Activated T-helper 1 cell treated with Interleukin-2 at 50 U/mL for 16 hours (primary cell): ENCODE data around the gene KSR1.

ENCODE experiments used
- DNase-seq: peaks from one replicate; pipeline ENCODE4 v3.0.0-alpha.2; 2020; ENCODE audit warnings: low read depth

Gene KSR1

DNA sequence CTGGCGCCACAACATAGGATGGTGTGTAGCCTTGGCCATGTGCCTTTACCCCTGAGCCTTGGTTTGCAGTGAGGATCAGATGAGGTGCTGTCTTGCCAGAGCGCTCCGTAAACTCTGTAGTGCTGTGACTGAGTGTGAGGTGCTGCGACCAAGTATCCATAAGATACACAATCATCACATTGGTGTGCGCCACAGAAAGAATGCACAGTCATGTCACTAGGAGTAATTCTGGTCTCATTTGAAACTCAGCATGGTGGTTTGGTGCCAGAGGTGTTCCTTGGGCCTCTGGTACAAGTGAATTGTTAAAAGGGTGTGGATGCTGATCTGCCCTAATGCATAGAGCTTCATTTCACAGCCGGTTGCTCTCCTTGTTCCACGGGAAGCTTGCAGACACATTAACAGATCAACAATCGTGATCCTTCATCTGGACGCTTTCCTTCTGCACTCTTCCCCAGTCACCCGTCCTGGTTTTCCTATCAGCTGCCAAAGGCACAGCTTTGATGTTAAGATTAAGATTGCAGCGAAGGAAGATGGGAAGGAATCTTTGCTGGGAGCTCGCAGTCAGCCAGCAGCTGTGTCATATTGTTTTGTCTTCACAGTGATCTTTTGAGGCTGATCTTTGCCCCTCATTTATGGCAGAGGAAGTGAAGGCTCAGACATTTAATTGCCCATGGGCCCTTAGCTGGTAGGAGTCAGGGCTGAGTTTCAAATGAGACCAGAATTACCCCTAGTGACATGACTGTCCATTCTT, 79.1 kb downstream of the KSR1 start:
- DNase-seq: no peak

DNA sequence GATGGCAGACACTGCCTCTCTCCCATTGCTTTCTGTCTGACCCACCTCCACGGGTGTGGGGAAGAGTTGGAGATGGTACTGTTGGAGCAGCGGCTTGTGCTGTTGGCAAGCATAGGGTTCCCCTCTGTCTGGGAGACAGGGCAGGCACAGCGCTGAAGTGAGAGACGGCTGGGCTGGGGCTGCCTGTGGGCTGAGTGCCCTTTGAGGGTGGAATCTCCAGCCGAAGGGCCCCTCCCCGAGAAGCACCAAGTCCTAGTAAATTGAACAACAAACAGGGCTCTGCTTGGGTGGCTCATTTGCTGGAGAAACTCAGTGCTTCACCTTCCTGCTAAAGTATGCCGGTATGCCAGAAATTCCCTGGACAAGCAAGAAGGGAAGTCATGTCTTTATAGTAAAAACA, 79.7 kb downstream of the KSR1 start:
- DNase-seq: no peak

DNA sequence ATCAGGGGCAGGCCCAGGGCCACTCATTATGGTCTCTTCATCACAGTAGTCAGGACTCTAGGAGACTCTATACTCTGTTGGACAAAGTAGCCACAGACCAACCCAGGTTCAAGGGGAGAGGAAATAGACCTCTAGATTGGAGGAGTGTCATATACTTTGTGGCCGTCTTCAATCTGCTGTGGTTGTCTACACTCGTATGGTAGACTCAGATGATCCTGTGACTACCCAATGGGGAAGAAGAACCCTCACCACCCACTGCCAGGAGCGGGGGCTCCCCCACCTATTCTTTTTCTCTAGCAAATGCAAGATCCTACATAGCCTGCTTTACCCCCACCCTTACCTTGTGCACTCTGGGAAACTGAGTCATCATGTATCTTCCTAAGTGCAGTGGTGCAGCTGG, 80.5 kb downstream of the KSR1 start:
- DNase-seq: no peak

DNA sequence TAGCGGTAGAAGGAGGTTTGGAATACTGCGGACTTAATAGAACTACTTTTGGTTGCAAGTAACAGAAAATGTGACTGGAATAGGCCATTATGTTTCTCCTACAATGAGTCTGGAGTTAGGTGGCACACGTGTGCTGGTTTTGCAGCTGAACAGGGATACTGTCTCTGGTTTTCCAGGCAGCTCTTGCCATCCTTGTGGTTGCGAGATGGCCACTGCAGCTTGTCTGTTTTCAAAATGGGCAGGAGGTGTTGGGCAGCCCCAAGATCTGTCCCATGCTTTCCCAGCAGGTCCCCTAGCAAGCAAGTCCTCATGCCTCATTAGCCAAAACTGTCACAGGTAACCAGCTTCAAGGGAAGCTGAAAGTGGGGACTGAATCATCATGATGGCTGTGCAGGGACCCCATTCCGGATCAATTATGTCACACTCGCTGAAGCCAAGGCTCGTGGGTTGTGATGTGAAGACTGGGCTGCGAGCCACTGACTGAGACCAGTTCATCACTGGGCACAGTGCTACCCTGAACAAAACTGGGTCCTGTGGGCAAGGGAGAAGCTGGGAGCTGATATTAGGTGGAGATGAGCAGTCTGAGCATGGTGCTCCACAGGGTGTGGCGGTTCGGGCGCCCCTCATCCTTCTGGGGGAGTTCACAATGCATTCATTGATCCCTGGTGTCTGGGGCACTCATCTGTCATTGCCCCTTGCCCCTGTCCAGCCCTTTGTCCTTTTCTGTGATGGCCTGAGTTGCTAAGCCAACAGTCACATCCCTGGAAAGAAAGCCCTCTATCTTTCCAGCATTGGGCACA, 82.1 kb downstream of the KSR1 start:
- no peak for DNase-seq

DNA sequence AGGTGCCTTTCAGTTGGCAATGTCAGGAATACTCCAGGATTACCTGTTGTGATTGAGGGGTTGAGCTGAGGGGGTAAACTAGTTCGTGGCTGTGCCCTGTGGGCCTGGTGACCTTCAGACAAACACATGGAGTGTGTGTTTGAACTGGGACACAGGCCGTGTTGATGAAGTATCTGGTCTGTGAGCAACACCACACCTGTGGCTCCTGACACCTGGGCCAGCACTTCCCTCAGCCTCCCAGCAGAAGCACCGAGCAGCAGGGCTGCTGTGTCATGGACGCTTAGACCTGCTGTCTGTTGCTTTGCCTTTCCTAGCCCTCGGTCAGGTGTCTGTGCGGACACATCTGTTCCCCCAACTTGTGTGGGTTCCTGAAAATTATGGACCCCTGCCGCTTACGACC, 82.9 kb downstream of the KSR1 start:
- no peak for DNase-seq

DNA sequence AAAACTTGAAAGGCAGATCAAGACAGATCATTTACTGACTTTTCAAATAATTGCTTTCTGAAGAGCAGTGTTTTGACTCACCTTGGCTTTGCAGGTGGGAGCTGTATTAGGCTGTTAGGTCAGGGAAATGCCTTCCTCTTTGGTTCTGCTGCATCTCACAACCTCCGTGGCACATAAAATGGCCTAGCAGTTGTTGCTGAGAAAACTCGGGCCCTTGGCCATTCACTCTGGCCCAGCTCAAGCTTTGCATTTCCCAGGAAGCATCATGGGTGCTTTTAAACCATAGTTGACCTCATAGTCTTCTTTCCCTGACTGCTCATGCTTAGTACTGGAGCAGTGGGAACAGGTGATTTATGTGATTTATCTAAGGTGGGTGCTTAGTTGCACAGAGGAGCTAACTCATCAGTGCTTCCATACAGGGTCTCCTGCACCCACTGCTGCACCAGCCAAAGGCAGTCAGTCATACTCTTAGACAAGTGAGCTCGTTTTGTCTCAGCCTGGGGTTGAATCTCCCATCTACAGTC, 83.6 kb downstream of the KSR1 start:
- DNase-seq: no peak

DNA sequence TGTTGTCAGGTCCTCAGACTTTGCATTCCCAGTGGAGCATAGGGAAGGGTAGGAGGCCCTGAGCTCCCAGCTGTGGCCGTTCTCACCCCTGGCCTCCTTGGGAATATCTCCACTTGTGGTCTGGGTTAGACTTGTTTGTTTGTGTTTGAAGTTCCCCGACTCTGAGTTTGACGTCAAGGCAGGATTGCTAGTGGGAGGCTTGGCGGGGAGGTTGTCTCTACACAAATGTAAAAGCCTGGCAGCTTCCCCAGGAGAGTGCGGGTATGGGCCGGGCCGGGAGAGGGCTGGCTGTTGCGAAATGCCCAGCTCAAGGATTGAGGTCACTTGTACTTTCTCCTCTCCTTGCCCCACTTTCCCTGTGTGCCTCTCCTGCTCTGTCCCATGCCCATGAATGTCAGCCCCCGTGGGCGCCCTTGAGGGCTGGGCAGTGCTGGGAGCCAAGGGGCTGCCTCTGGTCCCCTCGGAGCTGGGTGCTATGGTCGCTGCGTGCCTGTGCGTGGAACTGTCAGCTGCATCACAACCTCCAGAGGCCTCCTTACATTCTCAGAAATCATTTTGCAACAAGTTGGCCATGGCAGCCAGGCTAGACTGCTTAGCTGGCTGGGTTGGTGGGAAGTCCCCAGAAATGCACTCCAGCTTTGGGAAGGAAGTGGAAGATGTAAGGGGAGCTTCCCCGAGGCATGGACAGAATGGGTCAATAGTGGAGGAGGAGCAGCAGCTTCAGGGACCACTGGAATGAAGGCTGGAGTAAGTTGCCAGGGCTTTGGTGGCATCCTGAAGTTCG, 84.3 kb downstream of the KSR1 start:
- DNase-seq: no peak

DNA sequence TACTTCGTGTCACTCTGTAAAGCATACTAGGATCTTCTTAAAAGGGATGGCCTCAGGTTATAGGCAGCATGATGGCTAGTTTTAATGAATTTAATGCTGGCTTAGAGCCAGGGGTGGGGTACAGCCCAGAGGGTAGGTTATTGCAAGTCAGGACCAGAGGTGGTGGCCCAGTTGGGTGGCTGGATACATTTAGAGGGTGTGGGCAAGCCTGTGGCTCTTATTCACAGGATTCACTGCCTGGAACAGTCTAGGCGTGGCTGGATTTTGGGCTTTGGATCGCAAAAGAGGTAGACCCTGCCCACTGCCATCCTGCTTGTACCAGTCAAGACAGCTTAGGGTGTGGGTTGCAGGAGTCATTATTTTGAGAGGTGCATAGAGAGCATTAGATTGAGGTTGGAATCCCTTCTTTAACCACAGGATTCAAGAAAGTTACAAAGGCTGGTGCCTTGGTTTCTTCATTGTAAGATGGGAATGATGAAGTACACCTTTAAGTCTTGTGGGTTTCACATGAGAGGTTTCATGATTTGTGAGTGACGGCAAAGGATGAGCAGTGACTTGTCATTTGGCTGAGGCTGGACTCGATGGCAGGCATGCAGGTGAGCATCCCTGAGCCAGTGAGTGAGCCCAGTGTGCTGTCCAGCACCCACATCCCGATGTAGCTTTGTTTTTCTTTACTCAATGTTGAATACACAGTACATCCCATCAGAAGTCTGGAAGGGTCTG, 85.2 kb downstream of the KSR1 start:
- DNase-seq: no peak

DNA sequence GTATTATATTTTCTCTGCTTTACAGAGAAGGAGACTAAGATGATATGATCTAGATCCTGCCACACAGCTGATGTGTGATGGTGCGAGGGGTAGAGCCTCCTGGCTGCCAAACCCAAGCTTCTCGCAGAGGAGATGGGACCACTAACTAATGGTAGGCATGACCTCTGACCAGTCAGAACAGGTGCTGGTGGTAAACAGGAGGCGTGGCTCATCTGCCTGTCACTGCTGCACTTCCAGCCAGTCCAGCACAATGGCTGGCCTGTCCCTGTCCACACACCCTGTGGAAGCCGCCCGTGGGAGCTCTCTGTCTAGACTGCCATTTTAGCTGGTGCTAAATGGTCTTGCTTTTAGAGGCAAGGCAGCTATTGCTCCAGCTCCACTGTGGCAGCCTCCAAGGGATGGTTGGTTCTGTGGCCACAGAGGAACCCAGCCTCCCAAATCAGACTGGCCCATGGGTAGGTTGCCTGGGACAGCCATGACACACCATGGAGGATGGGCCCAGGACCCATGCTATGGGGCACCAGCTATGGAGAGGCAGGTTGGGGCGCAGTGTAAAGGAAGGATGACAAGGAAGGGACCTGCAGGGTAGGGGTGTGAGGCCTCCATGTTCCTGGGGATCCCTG, 86.7 kb downstream of the KSR1 start:
- no peak for DNase-seq

DNA sequence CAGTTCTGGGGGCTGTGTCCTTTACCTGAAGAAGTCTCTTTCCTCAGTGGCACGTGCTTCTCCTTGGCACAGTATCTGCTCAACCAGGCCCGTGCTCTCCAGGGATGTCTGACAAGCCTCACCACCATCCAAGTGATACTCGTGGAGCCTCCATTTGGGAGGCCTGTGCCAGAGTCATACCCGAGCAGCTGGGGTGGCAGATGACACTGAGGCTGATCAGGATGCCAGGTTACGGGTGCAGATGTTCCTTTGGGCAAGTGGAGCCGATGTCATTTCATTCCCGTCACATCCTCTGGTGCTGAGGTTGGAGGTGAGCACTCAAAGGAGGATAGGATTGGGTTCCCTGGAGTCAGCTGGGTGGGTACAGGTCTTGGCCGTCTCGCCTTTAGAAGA, 87.2 kb downstream of the KSR1 start:
- no peak for DNase-seq

DNA sequence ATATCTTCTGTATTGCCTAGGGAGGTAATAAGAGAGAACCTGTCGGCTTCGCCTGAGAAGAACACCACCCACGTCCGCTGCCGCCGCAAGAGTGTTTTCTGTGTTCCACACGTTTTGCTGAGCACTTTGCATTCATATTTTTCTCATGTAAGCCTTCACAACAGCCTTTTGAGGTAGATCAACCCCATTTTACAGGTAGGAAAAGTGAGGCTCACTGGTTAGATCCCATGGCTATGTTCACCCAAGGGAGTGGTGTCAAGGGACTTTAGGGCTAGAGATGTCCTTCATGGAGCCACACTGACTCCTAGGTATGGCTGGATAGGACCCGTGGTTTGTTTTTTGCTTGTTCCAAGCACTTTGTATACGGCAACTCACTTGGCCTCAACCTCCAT, 87.7 kb downstream of the KSR1 start:
- DNase-seq: no peak

DNA sequence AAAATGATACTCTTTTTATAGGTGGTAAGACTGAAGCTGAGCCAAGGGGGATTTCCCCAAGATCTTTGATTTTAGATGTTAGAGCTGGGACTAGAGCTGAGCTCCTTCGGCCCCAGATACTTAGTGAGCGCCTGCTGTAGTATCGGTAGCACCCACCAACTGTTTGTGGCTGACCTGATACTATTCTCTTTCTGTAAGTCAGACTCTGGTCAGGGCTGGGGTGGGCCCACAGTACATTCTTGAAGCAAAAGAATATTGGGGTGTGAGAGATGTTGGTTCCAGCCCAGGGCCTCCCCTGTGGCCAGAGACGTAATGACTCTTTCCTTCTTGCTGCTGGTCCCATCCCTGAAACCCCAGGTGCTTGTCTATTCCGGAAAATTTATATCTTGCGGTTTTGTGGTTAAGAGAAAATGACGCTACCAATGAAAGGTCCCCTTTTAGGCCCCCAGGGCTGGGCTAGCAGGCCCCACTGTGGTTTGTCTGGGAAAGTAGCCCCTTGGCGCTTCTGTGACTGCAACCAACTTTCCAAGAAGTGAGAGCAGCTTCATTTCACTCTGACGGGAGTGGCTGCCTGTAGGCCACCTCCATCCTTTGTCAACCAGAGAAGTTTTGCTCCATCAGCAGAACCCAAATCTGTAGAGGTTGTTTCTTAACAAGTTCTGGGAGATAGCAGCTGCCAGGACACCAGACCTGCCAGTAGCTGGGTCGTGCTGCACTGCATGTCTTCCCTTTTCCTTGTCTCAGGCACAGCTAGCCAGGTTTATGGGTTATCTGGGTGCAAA, 88.3 kb downstream of the KSR1 start:
- no peak for DNase-seq

DNA sequence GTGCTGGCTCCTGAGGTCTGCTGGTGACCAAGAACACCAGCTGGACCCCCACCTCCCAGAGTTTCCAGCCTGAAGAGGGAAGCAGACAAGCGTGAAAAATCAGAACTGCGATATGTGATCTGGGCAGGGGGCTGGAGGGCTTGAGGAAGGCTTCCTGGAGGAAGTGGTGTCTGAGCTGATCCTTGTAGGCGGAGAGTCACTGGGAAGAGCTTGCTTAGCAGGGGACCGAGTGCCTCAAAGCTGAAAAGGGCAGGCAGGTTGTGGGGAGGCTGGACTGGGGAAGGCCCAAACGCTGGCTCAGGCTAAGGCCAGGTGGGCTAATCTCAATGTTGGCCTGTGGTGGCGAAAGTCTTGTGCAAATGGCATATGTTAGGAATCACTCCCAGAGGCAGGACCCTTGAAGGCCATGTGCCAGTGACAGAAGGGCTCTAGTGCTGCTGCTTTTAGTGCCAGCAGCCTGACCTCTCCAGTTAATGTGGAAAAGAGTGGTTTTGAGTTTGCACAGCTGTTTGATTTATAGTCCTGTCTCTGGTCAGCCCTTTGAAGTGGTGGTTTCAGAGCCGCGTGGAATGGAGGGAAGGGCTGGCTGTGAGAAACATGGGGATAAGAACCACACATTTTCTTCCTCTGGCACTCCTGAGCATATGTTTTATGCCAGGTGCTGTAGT, 89.4 kb downstream of the KSR1 start:
- no peak for DNase-seq

DNA sequence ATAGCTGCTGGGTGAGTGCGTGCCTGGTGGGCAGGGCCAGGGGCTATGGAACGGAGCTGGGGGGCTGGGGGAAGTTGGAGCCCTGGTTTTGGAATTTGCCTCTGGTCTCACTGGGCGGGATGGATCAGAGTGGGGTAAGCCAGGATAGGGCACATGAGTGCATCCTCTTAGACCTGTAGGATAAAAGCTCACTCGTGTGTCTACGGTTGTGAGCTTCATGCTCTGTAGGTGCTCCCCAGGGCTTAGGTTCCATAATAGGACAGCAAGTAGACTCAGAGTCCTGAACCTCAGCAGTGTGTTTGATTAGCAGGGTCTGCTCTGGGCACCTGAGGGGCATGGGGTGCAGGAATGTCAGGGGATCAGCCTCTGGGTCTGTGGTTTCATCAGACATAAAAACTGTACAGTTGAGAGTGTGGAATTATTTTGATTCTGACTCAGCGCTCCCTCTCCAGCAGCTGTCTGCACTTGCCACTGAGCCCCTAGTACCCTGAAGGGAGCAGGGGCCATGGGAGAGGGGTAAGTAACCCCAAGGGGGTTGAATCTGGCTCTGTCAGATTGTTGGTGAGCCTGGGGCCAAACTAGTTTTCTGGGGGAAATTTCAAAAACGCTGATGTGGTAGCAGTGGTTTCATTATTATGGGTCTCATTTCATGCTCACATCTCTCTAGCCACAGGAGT, 90.5 kb downstream of the KSR1 start:
- no peak for DNase-seq

DNA sequence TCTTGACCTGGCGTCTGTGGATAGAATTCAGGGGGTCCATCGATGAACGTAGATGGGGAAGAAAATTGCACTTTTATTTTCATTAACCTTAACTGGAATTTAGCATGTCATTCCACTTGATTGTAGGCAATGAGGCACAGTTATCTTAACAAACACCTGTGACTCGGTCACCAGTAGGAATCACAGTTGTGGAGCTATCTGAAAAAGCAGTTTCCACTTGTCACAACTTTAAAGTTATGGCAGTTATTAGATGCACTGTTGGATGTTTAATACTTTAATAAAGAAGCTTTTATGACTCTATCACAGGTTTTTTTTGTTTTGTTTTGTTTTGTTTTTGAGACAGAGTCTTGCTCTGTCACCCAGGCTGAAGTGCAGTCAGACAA, 91.0 kb downstream of the KSR1 start:
- no peak for DNase-seq

DNA sequence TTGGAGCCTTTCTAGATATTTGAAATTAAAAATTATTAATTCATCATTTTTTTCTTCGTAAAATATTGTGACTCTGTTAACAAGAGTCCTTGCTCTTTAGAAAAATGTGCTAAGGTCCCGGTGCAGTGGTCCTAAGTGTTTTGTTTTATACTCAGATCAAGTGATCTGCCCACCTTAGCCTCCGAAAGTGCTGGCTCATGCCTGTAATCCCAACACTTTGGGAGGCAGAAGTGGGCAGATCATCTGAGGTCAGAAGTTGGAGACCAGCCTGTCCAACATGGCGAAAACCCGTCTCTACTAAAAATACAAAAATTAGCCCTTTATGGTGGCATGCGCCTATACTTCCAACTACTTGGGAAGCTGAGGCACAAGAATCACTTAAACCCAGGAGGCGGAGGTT, 92.1 kb downstream of the KSR1 start:
- DNase-seq: no peak

DNA sequence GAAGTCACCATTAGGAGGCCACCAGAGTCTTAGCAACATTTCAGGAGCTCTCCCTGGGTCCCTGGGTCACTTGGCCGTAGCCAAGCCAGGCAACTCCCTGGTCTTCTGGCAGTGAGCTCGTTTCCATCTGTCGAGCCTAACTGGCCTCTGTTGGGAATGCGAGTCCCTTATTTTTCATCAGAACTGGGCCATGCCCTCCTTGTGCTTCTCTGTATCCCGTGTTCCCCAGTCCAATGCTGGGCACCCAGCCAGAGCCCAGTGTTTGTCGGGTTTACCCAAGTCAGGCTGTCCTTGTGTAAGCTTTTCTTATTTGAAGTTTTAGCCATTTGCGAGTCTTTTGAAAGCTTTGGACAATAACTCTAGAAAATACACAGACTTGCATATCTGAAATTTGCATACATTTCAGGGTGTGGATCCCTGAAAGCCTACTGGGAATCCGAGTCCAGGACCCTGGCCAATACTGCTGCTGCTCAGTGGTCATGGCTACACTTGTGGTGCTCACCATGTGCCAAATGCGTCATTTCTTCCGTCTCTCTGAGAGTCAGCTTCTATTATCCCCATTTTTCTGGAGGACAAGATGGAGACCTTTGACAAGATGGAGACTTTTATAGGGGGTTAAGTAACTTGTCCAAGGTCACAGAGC, 93.1 kb downstream of the KSR1 start:
- no peak for DNase-seq

DNA sequence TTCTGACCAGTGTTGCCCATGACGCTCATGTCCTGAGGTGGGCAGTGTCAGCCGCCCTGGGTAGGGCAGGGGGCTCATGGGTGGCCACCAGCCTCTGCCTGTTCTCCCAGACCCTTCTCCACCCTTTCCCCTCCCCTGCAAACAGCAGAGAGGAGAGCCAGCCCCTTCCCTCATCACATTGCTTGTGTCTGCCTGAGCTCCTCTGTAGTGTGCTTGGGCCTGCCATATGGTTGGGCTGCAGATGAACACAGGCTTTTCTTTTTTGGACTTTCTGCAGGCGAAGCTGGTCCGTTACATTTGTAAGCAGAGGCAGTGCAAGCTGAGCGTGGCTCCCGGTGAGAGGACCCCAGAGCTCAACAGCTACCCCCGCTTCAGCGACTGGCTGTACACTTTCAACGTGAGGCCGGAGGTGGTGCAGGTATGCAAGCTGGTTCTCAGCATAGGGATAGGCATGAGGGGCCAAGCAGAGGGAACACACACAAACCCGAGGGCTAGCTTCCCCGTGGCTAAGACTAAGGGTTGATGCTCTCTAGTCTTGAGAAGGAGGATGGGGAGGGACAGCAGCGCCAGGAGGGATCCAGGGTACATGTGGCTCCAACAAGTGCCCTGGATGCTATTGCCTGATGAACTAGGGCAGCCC, 94.2 kb downstream of the KSR1 start:
- no peak for DNase-seq
